HG02798 (cell line): ENCODE data around the gene KAZN.

ENCODE experiments used
- ATAC-seq: cut with Tn5 transposase; IDR thresholded peaks from one replicate; pipeline ENCODE4 v1.9.1; 2021; ENCODE audit warnings: mild to moderate bottlenecking; ENCODE audit not compliant: unreplicated experiment, poor library complexity

Gene KAZN

DNA sequence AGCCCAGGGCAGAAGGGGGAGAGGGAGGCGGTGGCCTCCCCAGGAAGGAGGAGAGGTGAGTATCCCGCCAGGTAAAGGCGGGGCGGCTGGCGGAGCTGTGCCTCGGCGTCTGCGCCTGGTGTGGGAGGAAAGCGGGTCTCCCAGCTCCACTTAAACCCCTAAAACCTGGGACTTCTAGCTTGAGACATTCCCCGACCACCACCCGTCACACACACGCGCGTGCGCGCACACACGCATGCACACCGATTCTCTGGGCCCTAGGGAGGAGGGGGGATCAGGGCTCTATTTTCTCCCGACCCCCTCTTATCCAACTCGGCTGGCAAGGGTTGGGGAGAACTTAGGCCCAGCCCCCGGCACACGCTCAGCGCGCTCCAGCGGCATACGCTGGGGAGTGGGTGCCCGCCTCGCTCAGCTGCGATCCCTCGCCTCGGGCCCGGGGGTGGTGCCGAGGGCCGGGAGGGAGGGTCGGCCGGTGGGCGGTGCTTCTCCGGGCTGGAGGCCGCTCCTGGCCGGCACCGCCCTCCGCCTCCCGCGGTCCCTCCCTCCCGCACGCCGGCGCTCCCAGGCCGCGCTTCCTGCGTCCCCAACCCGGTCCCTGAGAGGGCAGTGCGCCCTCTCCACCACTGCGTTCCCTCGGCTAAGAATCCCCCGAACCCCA, 554.8 kb downstream of the KAZN start, which contains the start of gene TMEM51:
TSS of gene TMEM51 (plus strand) at position 564 of the 658 bp plus-strand sequence. CDS start 61,341 bp downstream, outside the sequence.
- no peak for ATAC-seq

DNA sequence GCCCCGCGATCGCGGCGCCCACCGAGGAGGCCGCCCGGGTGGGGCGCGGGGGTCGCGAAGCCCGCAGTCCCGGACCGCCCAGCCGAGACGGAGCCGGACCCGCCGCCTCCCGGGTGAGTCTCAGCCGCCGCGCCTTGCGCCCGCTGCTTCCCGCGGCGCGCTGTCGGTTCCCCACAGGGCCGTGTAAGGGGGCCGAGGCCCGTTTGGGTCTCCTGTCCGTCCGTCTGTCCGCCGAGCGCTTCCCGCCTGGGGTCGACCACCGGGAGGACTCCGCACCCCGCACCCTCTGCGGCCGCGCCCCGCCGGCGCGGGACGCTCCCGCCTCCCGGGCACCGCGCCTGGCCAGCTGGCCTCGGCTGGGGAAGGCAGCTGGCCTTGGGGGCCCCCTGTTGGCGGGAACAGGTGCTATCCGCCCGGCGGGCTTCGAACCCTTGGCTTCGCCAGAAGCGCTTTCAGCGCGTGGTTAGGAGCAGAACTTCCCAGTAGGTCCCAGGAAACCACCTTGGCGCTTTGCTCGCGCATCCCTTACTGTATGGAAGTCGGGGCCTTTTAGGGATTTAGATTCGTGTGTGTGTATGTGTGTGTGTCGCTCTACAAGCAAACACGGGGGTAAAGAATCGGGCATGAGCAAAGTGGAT, 555.5 kb downstream of the KAZN start:
- no peak for ATAC-seq

DNA sequence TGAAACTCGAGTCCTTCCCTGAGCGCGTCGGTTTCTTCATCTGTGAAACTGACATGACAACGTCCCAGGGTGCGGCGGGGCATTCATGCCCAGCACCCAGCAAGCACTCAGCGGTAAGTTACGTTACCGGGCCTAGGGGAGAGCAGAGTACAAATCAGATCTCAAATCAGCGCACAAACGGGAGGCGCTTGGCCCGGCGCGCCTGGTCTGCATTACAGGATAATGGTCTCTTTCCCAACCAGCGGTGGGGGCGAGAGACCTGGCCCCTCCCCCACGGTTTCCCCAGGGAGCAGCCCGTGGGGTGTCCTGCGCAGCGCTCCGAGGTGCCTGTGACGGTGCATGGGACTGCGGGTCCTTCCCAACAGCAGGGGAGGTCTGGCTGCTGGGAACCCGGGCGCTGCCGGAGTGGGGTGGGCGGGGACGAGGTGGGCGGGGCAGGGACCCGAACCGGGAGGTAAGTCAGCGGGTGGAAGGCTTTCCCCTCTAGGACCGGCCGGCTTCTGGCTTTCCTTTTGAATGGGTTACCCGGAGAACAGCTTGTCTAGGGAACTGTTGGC, 556.1 kb downstream of the KAZN start:
- no peak for ATAC-seq

DNA sequence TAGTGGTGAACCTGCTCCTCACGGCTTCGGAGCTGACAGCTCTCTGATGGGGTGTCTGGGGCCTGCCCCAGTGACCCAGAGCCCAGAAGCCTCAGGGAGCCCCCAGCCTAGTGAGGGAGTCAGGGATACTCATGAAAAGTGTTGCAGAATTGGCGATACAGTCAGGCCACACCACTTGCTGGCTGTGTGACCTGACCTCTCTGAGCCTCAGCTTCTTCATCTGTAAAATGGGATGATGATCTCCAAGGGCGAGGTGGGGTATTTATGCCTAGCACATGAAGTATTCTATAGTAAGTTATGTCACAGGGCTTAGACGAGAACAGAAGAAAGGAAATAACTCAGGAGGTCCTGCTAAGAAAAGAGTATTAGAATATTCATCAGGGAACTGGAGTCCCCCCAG, 556.7 kb downstream of the KAZN start:
- no peak for ATAC-seq

DNA sequence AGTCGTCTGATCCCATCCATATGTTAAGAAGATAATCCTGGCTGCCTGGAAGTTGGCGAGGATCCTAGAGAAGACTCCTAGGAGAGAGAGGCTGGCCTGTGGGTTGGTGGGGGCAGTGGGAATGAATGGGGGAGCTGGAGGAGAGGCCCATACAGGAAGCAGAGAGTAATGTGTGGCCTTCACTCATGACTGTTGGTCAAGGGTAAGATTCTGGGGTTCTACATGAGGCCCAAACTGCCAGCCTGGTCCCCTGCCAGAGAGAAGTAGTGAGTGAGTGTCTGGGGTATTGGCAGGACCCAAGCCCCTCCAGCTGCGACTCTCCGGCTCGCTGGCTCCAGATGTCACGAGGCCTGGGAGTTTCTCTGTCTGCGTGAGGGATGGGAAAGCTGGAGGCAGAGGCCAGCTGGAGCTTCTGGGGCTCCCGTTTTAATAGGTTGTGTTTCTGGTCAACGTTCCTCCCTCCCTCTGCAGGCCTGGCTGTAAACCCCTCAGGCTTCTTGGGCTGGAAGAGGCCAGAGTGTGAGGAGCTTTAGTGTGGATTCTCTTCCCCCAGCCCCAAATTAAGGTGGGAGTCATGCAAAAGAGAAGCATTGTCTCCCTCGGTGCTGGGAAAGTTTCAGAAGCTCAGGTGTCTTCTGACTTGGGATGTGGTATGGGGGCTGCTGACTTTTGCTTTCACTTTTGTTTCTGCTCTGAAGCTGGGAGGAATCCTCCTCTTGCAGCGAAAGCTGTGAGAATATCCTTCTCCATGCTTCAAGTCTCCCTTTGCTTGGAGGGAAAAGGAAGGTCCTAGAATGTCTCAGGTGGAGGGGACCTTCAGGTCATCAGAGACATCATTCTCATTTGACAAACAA, 557.6 kb downstream of the KAZN start:
- ATAC-seq, result no peak

DNA sequence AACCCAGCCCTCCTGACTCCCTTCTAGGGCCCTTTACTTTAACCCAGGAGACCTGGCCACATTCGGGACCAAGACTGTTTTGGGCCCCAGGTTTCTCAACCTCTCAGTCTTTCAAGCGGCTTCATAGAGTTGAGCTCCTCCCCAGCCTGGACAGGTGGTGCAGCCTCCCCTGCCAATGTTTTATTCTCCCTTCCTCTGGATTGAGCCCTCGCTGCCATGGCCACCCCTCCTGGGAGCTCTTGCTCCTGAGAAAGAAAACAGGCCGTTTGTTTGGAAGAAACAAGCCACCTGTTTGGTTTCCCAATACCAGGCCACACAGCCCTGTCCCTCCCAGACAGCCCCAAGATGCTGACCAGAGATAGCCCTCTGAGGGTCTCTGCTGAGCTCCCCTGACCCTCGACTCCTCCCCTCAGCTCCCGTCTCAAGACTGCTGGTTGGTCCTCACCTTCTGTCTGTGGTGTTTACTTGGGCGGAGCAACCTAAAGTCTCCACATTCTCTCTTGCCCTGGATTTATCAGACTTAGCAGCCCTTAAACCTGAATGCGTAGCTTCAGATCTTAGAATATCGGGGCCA, 558.4 kb downstream of the KAZN start:
- ATAC-seq, result no peak

DNA sequence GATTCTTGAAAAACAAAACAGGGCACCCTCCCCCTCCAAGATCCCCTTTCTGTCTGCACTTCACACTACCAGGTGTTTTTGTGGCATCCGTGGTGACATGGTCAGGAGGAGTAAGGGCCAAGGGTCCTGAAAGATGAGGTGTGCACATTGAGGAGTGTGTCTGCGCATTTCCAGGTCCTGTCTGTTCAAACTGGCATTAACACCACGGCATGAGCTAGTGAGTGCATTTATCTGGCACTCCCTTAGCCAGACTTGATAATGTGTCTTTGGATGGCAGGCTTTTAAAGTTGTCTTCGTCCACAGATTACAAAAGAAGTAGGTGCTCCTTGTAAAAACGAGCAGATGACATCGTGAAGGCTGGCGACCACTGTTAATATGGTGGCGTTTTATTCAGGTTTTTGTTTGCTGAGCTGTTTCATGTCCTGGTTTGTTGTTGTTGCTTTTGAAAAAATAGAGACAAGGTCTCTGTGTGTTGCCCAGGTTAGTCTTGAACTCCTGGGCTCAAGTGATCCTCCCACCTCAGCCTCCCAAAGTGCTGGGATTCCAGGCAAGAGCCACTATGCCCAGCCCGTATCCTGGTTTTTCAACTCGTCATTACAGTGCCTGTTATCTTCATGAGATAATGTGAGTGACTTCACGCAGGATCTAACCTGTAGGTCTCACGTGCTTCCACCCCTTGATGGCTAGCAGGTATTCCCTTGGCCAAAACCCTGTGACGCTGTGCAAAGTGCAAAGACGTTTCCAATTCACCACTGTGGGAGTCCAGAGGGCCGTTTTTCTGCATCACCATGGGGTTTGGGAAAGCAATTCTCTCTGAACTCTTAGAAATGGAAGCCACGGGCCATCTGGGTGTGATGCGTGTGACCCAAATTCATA, 559.3 kb downstream of the KAZN start:
- no peak for ATAC-seq

DNA sequence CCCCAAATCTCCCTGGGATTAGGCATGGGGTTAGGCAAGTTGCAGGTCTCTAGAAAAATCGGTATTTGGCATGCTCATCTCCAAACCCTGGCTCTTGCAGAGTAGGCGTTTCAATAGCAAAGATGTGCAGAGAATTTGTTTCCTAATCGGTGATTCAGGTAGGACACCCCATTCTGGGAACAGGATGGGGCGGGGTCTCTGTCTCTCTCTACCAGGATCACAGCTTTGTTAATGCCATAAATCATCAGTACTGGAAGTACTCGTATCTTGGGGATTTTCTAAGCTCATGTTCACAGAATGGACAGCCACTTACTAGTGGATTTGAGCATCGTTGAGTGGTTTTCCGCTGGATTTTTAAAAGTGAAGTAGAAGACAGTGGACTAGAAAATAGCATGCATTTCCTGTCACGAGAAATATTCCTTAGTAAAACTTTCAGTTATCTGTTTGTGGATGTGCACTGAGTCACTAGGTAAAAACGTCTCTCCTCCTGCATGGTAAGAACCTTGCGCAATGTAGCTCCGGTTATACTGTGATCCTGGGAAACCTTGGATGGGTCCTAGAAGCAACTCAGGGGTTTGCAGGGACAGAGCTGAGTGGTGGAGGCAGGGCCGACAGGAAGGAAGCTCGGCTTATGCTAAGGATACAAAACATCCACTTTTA, 560.2 kb downstream of the KAZN start:
- no peak for ATAC-seq

DNA sequence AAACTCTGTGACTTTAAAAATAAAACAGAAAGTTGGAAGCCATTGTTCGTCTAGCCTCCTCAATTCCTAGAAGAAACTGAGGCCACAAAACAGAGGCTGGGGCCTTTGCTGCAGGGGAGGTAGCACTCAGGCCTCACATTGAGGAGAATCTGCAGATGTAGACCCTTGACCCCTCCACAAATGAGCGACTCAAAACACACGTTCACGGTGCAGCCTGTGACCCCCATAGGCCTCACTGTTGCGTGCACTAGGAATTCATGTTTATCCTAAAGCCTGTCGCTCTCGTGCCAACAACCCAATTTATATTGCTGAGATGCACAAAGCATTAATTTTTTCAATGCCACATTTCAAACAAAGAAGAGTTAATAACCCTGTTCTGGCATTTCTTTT, 560.7 kb downstream of the KAZN start:
- no peak for ATAC-seq

DNA sequence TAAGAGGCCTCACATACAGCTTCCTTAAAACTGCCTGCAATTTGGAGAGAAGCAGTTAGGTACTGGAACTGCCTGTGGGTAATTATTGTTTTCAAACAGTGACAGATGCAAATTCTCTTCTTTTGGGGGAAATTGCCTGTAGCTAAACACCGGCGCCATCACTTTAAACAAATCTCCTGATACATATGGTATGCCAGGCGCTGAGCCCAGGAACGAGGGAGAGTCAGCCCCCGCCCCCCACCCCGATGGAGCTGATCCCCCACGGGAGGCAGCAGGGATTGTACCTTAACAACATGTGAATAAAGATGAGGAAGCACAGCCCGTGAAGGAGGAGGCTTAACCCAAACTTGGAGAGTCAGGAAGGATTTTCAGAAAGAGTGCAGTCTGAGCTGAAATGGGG, 562.1 kb downstream of the KAZN start:
- no peak for ATAC-seq

DNA sequence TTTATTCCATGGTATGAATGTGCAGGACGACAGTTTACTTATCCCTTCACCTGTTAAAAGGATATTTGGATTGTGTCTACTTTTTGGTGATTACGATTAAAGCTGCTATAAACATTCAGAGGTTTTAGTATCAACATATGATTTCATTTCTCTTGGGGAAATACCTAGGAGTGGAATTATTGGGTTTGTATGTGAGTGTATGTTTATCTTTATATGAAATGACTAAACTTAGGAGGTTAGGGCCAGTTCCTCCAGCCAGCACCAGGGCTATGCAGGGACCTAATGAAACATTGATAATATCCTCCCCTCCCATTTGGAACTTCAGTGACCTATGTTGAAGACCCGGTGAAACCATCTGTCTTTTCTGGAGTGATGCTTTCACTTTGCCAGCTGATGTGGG, 568.9 kb downstream of the KAZN start:
- ATAC-seq, result no peak
